WTC11 (cell line): ENCODE data around the gene ETV2.

ENCODE experiments used
- CREB1 ChIP-seq: sonication (generic); formaldehyde crosslinking; IDR thresholded peaks from 2 replicates; pipeline ENCODE4 v1.8.0; 2023; ENCODE audit warnings: mild to moderate bottlenecking, missing genetic modification reagents
- ETV6 ChIP-seq: sonication (generic); formaldehyde crosslinking; IDR thresholded peaks from 2 replicates; pipeline ENCODE4 v1.8.1; 2022; ENCODE audit warnings: mild to moderate bottlenecking, missing genetic modification reagents
- GABPB1 ChIP-seq: sonication (generic); formaldehyde crosslinking; IDR thresholded peaks from 2 replicates; pipeline ENCODE4 v1.8.1; 2023; ENCODE audit warnings: mild to moderate bottlenecking, missing genetic modification reagents
- TP53 ChIP-seq: sonication (generic); formaldehyde crosslinking; IDR thresholded peaks from 2 replicates; pipeline ENCODE4 v1.8.1; 2023; ENCODE audit warnings: mild to moderate bottlenecking, missing genetic modification reagents
- ZNF423 ChIP-seq: fragments of 250-450 bp; sonication (Bioruptor Pico); IDR thresholded peaks from 2 replicates; pipeline ENCODE4 v2.1.2; 2022; ENCODE audit warnings: mild to moderate bottlenecking, moderate library complexity
- TF ChIP-seq, protein P1 (sequence below): fragments of 200-600 bp; IDR thresholded peaks from 2 replicates; pipeline ENCODE4 v1.8.0; 2022; ENCODE audit warnings: antibody characterized with exemption
- TF ChIP-seq, protein P2 (sequence below): sonication (generic); formaldehyde crosslinking; conservative IDR thresholded peaks from 2 replicates; pipeline ENCODE4 v1.8.1; 2022; ENCODE audit warnings: mild to moderate bottlenecking, missing genetic modification reagents
- TF ChIP-seq, protein P3 (sequence below): sonication (generic); formaldehyde crosslinking; IDR thresholded peaks from 2 replicates; pipeline ENCODE4 v1.8.0; 2023; ENCODE audit warnings: mild to moderate bottlenecking, missing genetic modification reagents
- TF ChIP-seq, protein P4 (sequence below): sonication (generic); formaldehyde crosslinking; IDR thresholded peaks from 2 replicates; pipeline ENCODE4 v1.8.1; 2022; ENCODE audit warnings: missing genetic modification reagents, borderline replicate concordance
- TF ChIP-seq, protein P5 (sequence below): sonication (generic); formaldehyde crosslinking; IDR thresholded peaks from 2 replicates; pipeline ENCODE4 v1.8.1; 2023; ENCODE audit warnings: mild to moderate bottlenecking, missing genetic modification reagents, moderate library complexity
- TF ChIP-seq, protein P6 (sequence below): sonication (generic); formaldehyde crosslinking; IDR thresholded peaks from 2 replicates; pipeline ENCODE4 v1.8.0; 2022; ENCODE audit warnings: mild to moderate bottlenecking, missing genetic modification reagents
- TF ChIP-seq, protein P7 (sequence below): sonication (generic); formaldehyde crosslinking; IDR thresholded peaks from 2 replicates; pipeline ENCODE4 v1.8.1; 2022; ENCODE audit warnings: mild to moderate bottlenecking, moderate library complexity, missing genetic modification reagents
- TF ChIP-seq, protein P8 (sequence below): sonication (generic); formaldehyde crosslinking; IDR thresholded peaks from 2 replicates; pipeline ENCODE4 v1.8.1; 2023; ENCODE audit warnings: mild to moderate bottlenecking, missing genetic modification reagents, moderate library complexity
- TF ChIP-seq, protein P9 (sequence below): sonication (generic); formaldehyde crosslinking; IDR thresholded peaks from 2 replicates; pipeline ENCODE4 v1.8.1; 2023; ENCODE audit warnings: mild to moderate bottlenecking, missing genetic modification reagents, borderline replicate concordance

DNA sequence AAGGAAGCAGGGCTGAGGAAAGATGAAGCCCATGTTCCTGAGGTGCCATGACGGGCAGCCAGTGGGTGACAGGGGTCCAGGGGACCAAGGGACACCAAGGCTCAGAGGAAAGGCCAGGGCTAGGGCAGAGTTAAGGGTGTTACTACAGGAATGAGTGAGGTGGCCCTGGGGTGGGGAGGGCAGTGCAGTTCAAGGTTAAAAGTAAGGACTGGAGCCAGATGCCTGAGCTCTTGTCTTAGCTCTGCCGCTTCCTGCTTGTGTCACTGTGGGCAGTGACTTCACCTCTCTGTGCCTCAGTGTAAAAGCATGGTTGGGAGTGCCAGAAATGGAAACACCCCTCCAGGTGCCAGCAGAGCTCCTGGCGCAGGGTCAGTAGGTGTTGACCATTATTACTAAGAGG is 4.9 kb upstream of the ETV2 start:
- TF ChIP-seq, protein P1, sequence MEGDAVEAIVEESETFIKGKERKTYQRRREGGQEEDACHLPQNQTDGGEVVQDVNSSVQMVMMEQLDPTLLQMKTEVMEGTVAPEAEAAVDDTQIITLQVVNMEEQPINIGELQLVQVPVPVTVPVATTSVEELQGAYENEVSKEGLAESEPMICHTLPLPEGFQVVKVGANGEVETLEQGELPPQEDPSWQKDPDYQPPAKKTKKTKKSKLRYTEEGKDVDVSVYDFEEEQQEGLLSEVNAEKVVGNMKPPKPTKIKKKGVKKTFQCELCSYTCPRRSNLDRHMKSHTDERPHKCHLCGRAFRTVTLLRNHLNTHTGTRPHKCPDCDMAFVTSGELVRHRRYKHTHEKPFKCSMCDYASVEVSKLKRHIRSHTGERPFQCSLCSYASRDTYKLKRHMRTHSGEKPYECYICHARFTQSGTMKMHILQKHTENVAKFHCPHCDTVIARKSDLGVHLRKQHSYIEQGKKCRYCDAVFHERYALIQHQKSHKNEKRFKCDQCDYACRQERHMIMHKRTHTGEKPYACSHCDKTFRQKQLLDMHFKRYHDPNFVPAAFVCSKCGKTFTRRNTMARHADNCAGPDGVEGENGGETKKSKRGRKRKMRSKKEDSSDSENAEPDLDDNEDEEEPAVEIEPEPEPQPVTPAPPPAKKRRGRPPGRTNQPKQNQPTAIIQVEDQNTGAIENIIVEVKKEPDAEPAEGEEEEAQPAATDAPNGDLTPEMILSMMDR, result no peak
- TF ChIP-seq CREB1 (CRISPR knock-in tag) (no peak), ETV6 (CRISPR knock-in tag) (no peak), TP53 (CRISPR knock-in tag) (no peak), ZNF423 (no peak), GABPB1 (CRISPR knock-in tag) (no peak)
- TF ChIP-seq, protein P2, sequence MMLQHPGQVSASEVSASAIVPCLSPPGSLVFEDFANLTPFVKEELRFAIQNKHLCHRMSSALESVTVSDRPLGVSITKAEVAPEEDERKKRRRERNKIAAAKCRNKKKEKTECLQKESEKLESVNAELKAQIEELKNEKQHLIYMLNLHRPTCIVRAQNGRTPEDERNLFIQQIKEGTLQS, result no peak
- TF ChIP-seq, protein P3, sequence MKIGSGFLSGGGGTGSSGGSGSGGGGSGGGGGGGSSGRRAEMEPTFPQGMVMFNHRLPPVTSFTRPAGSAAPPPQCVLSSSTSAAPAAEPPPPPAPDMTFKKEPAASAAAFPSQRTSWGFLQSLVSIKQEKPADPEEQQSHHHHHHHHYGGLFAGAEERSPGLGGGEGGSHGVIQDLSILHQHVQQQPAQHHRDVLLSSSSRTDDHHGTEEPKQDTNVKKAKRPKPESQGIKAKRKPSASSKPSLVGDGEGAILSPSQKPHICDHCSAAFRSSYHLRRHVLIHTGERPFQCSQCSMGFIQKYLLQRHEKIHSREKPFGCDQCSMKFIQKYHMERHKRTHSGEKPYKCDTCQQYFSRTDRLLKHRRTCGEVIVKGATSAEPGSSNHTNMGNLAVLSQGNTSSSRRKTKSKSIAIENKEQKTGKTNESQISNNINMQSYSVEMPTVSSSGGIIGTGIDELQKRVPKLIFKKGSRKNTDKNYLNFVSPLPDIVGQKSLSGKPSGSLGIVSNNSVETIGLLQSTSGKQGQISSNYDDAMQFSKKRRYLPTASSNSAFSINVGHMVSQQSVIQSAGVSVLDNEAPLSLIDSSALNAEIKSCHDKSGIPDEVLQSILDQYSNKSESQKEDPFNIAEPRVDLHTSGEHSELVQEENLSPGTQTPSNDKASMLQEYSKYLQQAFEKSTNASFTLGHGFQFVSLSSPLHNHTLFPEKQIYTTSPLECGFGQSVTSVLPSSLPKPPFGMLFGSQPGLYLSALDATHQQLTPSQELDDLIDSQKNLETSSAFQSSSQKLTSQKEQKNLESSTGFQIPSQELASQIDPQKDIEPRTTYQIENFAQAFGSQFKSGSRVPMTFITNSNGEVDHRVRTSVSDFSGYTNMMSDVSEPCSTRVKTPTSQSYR, result no peak
- TF ChIP-seq, protein P4, sequence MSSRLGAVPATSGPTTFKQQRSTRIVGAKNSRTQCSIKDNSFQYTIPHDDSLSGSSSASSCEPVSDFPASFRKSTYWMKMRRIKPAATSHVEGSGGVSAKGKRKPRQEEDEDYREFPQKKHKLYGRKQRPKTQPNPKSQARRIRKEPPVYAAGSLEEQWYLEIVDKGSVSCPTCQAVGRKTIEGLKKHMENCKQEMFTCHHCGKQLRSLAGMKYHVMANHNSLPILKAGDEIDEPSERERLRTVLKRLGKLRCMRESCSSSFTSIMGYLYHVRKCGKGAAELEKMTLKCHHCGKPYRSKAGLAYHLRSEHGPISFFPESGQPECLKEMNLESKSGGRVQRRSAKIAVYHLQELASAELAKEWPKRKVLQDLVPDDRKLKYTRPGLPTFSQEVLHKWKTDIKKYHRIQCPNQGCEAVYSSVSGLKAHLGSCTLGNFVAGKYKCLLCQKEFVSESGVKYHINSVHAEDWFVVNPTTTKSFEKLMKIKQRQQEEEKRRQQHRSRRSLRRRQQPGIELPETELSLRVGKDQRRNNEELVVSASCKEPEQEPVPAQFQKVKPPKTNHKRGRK (CRISPR knock-in tag), result no peak
- TF ChIP-seq, protein P5, sequence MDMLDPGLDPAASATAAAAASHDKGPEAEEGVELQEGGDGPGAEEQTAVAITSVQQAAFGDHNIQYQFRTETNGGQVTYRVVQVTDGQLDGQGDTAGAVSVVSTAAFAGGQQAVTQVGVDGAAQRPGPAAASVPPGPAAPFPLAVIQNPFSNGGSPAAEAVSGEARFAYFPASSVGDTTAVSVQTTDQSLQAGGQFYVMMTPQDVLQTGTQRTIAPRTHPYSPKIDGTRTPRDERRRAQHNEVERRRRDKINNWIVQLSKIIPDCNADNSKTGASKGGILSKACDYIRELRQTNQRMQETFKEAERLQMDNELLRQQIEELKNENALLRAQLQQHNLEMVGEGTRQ, result no peak
- TF ChIP-seq, protein P6, sequence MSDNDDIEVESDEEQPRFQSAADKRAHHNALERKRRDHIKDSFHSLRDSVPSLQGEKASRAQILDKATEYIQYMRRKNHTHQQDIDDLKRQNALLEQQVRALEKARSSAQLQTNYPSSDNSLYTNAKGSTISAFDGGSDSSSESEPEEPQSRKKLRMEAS (CRISPR knock-in tag), result no peak
- TF ChIP-seq, protein P7, sequence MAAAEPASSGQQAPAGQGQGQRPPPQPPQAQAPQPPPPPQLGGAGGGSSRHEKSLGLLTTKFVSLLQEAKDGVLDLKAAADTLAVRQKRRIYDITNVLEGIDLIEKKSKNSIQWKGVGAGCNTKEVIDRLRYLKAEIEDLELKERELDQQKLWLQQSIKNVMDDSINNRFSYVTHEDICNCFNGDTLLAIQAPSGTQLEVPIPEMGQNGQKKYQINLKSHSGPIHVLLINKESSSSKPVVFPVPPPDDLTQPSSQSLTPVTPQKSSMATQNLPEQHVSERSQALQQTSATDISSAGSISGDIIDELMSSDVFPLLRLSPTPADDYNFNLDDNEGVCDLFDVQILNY (CRISPR knock-in tag), result no peak
- TF ChIP-seq, protein P8, sequence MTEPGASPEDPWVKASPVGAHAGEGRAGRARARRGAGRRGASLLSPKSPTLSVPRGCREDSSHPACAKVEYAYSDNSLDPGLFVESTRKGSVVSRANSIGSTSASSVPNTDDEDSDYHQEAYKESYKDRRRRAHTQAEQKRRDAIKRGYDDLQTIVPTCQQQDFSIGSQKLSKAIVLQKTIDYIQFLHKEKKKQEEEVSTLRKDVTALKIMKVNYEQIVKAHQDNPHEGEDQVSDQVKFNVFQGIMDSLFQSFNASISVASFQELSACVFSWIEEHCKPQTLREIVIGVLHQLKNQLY, result no peak
- TF ChIP-seq, protein P9, sequence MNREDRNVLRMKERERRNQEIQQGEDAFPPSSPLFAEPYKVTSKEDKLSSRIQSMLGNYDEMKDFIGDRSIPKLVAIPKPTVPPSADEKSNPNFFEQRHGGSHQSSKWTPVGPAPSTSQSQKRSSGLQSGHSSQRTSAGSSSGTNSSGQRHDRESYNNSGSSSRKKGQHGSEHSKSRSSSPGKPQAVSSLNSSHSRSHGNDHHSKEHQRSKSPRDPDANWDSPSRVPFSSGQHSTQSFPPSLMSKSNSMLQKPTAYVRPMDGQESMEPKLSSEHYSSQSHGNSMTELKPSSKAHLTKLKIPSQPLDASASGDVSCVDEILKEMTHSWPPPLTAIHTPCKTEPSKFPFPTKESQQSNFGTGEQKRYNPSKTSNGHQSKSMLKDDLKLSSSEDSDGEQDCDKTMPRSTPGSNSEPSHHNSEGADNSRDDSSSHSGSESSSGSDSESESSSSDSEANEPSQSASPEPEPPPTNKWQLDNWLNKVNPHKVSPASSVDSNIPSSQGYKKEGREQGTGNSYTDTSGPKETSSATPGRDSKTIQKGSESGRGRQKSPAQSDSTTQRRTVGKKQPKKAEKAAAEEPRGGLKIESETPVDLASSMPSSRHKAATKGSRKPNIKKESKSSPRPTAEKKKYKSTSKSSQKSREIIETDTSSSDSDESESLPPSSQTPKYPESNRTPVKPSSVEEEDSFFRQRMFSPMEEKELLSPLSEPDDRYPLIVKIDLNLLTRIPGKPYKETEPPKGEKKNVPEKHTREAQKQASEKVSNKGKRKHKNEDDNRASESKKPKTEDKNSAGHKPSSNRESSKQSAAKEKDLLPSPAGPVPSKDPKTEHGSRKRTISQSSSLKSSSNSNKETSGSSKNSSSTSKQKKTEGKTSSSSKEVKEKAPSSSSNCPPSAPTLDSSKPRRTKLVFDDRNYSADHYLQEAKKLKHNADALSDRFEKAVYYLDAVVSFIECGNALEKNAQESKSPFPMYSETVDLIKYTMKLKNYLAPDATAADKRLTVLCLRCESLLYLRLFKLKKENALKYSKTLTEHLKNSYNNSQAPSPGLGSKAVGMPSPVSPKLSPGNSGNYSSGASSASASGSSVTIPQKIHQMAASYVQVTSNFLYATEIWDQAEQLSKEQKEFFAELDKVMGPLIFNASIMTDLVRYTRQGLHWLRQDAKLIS (CRISPR knock-in tag), result no peak
